Measurements from ENCODE around the gene ABCA7.

The ABCA7 gene

GRCh38 chr19:1015782-1016646 is 23.9 kb upstream of the ABCA7 start:
- H3K9ac ChIP-seq, result no peak overlapping the region
- no peak for TF ChIP-seq CTCF (conservative IDR thresholded peaks at IDR 0.05; ENCODE audit: low read depth, low read length)
- H3K36me3 ChIP-seq (ENCODE audit: insufficient read depth), result no peaks in the 10 kb centered on the region
- no peaks in the 10 kb centered on the region for H3K27me3 ChIP-seq (ENCODE audit: insufficient read depth, low read depth)
- H4K20me1 ChIP-seq (ENCODE audit: insufficient read depth), result peaks cover 14% of the 10 kb centered on the region
- H3K4me3 ChIP-seq (IDR thresholded peaks at IDR 0.05; ENCODE audit: insufficient read depth, low read depth, low read length), result no peak overlapping the region
- no peak overlapping the region for H3K27ac ChIP-seq
- H3K4me2 ChIP-seq, result no peak overlapping the region
- peaks cover 60% of the 10 kb centered on the region for H3K79me2 ChIP-seq (ENCODE audit: insufficient read depth, low read depth)
- H3K4me1 ChIP-seq (ENCODE audit: low read depth, poor library complexity, severe bottlenecking), result peaks cover 17% of the 10 kb centered on the region
- H2AFZ ChIP-seq (ENCODE audit: low read depth), result no peak overlapping the region

GRCh38 chr19:1016647-1017114 is 23.2 kb upstream of the ABCA7 start:
- peaks cover 19% of the 10 kb centered on the region for H3K4me1 ChIP-seq (ENCODE audit: low read depth, poor library complexity, severe bottlenecking)
- H3K27ac ChIP-seq, result no peak overlapping the region
- no peak overlapping the region for H3K4me3 ChIP-seq (IDR thresholded peaks at IDR 0.05; ENCODE audit: insufficient read depth, low read depth, low read length)
- H3K4me2 ChIP-seq, result no peak overlapping the region
- TF ChIP-seq CTCF (conservative IDR thresholded peaks at IDR 0.05; ENCODE audit: low read depth, low read length), result no peak
- peaks cover 14% of the 10 kb centered on the region for H4K20me1 ChIP-seq (ENCODE audit: insufficient read depth)
- H3K27me3 ChIP-seq (ENCODE audit: insufficient read depth, low read depth), result no peaks in the 10 kb centered on the region
- H2AFZ ChIP-seq (ENCODE audit: low read depth), result no peak overlapping the region
- H3K9ac ChIP-seq, result no peak overlapping the region
- peaks cover 60% of the 10 kb centered on the region for H3K79me2 ChIP-seq (ENCODE audit: insufficient read depth, low read depth)
- no peaks in the 10 kb centered on the region for H3K36me3 ChIP-seq (ENCODE audit: insufficient read depth)

DNA sequence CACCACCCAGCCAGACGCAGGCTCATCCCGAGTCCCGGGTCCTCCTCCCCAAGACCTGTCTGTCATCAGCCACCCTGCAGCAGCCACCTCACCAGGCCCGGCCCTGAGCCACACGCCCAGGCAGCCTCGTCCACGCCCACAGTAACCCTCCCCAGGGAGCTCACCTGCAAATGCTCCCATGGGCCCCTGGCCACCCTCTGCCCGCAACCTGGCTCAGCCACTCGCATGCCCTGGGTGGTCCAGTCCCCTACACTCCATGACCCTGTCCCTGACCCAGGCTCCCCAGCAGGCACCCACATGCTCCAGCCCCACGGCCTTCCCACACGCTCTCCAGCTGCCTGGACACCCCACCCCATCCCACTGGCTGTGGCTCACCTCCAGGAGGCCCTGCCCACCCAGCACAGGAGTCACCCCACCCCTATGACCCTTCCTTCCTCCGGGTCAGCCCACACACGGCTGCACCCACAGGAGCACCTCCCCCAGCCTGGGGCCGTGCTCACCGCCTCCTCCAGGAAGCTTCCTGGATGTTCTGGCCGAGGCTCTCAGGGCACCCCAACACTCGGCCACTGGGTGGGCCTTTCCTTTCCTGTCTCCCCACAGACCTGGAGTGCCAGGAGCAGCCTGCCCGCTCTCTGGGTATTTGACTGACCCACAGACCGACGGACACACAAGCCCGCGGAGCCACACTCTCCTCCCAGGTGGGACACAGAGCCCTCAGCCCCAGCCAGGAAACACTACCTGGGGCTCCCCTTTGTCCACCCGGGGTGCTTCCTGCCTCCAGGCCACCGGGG is 22.6 kb upstream of the ABCA7 start:
- H3K36me3 ChIP-seq (ENCODE audit: insufficient read depth), result no peaks in the 10 kb centered on the region
- no peak overlapping the region for H3K4me3 ChIP-seq (IDR thresholded peaks at IDR 0.05; ENCODE audit: insufficient read depth, low read depth, low read length)
- no peak overlapping the region for H3K9ac ChIP-seq
- no peak overlapping the region for H3K4me2 ChIP-seq
- peaks cover 14% of the 10 kb centered on the region for H4K20me1 ChIP-seq (ENCODE audit: insufficient read depth)
- peaks cover 60% of the 10 kb centered on the region for H3K79me2 ChIP-seq (ENCODE audit: insufficient read depth, low read depth)
- H3K27ac ChIP-seq, result no peak overlapping the region
- no peaks in the 10 kb centered on the region for H3K27me3 ChIP-seq (ENCODE audit: insufficient read depth, low read depth)
- peaks cover 22% of the 10 kb centered on the region for H3K4me1 ChIP-seq (ENCODE audit: low read depth, poor library complexity, severe bottlenecking)
- no peak overlapping the region for H2AFZ ChIP-seq (ENCODE audit: low read depth)
- no peak for TF ChIP-seq CTCF (conservative IDR thresholded peaks at IDR 0.05; ENCODE audit: low read depth, low read length)

- no peak overlapping the region for H3K9ac ChIP-seq
- no peaks in the 10 kb centered on the region for H3K27me3 ChIP-seq (ENCODE audit: insufficient read depth, low read depth)
- H4K20me1 ChIP-seq (ENCODE audit: insufficient read depth), result peaks cover 14% of the 10 kb centered on the region
- H3K4me3 ChIP-seq (IDR thresholded peaks at IDR 0.05; ENCODE audit: insufficient read depth, low read depth, low read length), result no peak overlapping the region
- no peak overlapping the region for H2AFZ ChIP-seq (ENCODE audit: low read depth)
- no peak overlapping the region for H3K4me2 ChIP-seq
- TF ChIP-seq CTCF (conservative IDR thresholded peaks at IDR 0.05; ENCODE audit: low read depth, low read length), result no peak
- H3K27ac ChIP-seq, result no peak overlapping the region
- H3K79me2 ChIP-seq (ENCODE audit: insufficient read depth, low read depth), result peaks cover 60% of the 10 kb centered on the region
- H3K4me1 ChIP-seq (ENCODE audit: low read depth, poor library complexity, severe bottlenecking), result peaks cover 22% of the 10 kb centered on the region
- no peaks in the 10 kb centered on the region for H3K36me3 ChIP-seq (ENCODE audit: insufficient read depth)
These were observed 22.0 kb upstream of the ABCA7 start for GRCh38 chr19:1017906-1018305.

All from KMS-11 (cell line).